ENCODE results near the gene SYCE3. TPM values are rescaled to one million over a fixed set of nuclear protein-coding genes. Genes with fewer than 3 reads are reported as not detected.
"Not testable (repeated sequence)": the region's sequence is repeated elsewhere in the genome, so short reads cannot be mapped to it uniquely, and the experiment has no call there.

SYCE3 gene, protein sequence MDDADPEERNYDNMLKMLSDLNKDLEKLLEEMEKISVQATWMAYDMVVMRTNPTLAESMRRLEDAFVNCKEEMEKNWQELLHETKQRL
- total RNA-seq: not detected in 2 replicates
- 0.21 TPM for polyA plus RNA-seq (2012)

GRCh38 chr22:50562523-50563412, at the start of gene SYCE3:
Gene SYCE3 (minus strand): TSS chr22:50562919. CDS start chr22:50556405, 6,514 bp downstream.
- DNase-seq (ENCODE audit: low read depth): peak; percentile 95

DNA sequence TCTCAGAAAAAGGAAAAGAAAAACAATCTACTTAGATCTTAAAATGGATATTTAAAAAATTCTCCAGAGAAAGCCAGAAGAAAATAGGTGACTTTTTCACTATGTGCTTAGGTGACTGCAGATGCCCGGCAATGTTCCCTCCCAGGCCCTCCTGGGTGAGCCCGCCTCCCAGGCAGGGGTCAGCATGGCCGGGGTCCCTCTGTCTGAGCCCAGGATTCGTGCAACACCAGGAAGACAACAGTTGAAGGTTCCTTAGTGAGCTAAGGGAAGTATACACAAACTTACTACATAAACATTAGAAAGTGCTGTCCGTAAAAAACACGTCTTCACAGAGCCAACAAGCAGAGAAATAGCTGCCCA, 49.4 kb upstream of the SYCE3 start:
- no peak for DNase-seq (ENCODE audit: low read depth)

DNA sequence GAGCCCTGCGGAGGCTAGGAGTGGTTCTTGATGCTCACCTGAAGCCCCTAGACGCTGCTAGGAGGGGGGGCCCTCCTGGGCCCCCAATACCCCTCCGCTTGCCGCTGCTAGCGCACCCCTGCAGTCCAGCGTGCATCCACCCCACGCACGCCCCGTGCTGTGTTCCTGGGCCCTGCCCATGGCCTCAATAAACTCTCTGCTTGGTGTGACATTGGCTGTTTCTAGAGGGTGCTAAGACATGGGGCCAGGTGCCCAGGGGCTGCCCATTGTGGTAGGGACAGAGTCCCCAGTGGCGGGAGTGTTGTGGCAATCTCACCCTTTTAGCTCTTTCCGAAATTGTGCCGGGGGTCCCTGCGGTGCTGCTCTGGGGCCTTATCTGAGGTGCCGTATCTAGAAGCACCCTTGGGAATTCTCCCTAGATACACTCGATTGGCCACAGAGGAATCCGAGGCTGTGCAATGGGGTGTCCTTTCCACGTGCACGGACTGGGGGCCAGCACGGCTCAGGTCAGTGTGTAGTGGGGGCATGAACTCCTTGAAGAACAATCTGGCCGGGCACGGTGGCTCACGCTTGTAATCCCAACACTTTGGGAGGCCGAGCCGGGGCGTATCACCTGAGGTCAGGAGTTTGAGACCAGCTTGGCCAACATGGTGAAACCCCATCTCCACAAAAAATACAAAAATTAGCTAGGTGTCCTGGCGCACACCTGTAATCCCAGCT, 48.8 kb upstream of the SYCE3 start:
- DNase-seq (ENCODE audit: low read depth): no peak

- no peak for DNase-seq (ENCODE audit: low read depth)
Observed at GRCh38 chr22:50610581-50610980, 47.9 kb upstream of the SYCE3 start.

DNA sequence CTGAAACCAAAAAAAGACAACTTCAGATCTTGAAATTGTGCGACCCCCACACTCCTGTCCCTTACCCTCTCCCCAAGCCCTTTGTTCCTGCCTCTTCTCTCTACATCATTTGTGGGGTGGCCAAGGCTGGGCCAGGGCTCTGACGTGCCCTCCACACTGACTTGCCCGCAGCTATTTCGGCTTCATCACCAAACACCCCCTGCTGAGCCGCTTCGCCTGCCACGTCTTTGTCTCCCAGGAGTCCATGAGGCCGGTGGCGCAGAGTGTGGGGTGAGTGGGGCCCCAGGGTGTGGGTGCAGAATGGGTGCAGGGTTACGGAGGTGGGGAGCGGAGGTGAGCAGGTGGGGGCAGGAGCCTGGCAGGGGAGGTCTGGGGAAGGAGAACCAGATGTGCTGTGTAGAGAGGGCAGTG, 47.3 kb upstream of the SYCE3 start:
- DNase-seq (ENCODE audit: low read depth): no peak

- DNase-seq (ENCODE audit: low read depth): no peak
Observed at GRCh38 chr22:50609599-50609998, 46.9 kb upstream of the SYCE3 start.

DNA sequence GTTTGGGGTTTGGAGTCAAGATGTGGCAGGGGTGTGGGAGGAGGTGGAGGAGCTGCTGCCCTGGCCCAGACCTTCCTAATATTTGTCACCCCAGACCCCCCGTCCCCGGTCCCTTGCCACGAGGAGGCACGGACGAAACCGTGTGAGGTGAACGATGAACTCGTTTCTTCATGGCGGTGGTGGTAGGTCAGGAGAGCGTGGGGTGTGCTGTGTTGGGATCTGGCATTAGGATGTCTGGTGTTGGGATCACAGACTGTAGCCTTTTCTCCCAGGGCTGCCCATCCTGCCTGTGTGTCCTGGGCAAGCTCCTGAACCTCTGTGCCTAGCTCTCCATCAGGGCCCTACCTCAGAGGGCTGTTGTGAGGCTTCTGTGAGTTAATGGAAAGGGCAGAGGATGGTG, 46.3 kb upstream of the SYCE3 start:
- DNase-seq (ENCODE audit: low read depth): no peak

GRCh38 chr22:50608058-50608840, 45.5 kb upstream of the SYCE3 start:
- DNase-seq (ENCODE audit: low read depth): not testable (repeated sequence)

GRCh38 chr22:50607659-50608020, 44.9 kb upstream of the SYCE3 start:
- DNase-seq (ENCODE audit: low read depth): no peak

DNA sequence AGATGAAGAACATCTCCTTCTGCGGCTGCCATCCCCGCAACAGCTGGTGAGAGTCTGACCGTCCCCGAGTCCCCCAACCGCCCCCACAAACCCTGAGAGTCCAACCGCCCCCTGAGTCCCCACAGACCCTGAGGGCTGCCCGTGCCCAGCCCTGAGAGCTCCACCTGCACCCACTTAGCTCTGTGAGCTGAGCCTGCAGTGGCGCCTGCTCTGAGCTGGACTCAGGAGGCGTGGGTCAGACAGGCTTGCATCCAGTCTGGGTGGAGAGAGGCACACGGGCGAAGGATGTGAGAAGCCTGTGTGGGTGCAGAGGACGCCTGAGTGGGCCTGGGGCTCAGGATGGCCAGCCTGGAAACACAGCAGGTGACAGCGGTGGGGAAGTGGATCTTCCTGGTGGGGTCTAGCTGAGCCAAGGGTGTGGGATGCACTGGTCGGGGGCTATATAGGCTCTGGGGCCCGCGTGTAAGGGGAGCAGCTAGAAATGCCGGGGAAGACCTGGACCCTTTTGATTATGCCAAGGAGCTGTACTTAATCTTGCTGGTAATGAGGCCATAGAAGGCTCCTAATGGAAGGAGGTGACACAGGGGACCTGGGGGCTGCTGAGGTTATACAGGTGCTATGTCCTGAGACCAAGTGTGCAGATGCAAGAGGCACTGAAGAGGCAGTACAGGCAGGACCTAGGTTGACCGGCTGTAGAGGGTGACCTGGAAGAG, 44.4 kb upstream of the SYCE3 start:
- no peak for DNase-seq (ENCODE audit: low read depth)

- DNase-seq (ENCODE audit: low read depth): no peak
Observed at GRCh38 chr22:50606165-50606945, 43.6 kb upstream of the SYCE3 start.

DNA sequence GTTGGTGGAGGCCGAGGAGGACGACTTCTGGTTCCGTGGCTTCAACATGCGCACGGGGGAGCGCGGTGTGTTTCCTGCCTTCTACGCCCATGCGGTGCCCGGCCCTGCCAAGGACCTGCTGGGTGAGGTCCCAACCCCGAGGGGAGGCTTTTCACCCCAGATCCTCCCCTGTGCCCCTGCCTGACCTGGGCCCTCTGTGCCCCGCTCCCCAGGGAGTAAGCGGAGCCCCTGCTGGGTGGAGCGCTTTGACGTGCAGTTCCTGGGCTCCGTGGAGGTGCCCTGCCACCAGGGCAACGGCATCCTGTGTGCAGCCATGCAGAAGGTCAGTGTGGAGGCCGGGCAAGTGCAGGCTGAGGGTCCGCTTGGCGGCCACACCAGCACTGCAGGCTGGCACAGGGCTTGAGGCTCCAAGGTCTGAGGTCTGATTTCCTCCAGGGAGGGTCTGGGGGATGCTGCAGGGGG, 42.9 kb upstream of the SYCE3 start:
- no peak for DNase-seq (ENCODE audit: low read depth)

GRCh38 chr22:50605002-50605612, 42.4 kb upstream of the SYCE3 start:
- no peak for DNase-seq (ENCODE audit: low read depth)

GRCh38 chr22:50604256-50605001, 41.7 kb upstream of the SYCE3 start:
- no peak for DNase-seq (ENCODE audit: low read depth)

- no peak for DNase-seq (ENCODE audit: low read depth)
Observed at GRCh38 chr22:50603511-50604255, 41.0 kb upstream of the SYCE3 start.

DNA sequence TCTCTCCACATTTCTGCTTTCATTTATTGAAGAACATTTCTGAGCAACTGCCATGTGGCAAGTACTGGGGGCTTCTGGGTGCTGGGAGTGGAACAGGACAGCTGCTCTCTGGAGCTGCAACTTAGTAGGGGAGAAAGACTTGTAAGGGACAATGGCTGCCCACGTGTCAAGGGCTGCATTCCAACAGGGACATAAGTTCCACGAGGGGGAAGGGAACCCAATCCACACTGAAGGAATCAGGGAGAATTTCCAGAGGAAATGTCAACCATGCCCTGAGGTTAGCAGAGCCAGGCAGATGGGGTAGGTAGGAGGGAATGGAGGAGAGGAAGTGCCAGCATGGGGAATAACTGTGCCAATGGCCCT, 39.6 kb upstream of the SYCE3 start:
- DNase-seq (ENCODE audit: low read depth): no peak

- DNase-seq (ENCODE audit: low read depth): no peak
Observed at GRCh38 chr22:50601669-50602337, 39.1 kb upstream of the SYCE3 start.

Data from myocyte (in vitro differentiated cells).